A172 (cell line): Measurements from ENCODE around the gene TOP1. TPM values are rescaled to one million over a fixed set of nuclear protein-coding genes. Genes with fewer than 3 reads are reported as not detected.
"Not testable (repeated sequence)": the region's sequence is repeated elsewhere in the genome, so short reads cannot be mapped to it uniquely, and the experiment has no call there.

Experiments
- DNase-seq: peaks from one replicate; pipeline ENCODE4 v3.0.0-alpha.2; 2015; ENCODE audit warnings: low spot score
- total RNA-seq: library from RNA; depleted of rRNA; stranded (reverse); fragments of >200 nt; shearing (Covaris generic); gene quantifications from 2 replicates; pipeline ENCODE4 v1.2.3, GENCODE V29; 2014

Gene TOP1
- total RNA-seq, 1 experiment from 2014 or later, result 17.9 TPM

GRCh38 chr20:41003936-41004294, 24.7 kb upstream of the TOP1 start:
- DNase-seq, result not testable (repeated sequence)

GRCh38 chr20:41004531-41005360, 23.9 kb upstream of the TOP1 start:
- DNase-seq, result peak; percentile 26

GRCh38 chr20:41005361-41005729, 23.3 kb upstream of the TOP1 start:
- peak; percentile 96 for DNase-seq

- DNase-seq, result no peak
These were observed 22.3 kb upstream of the TOP1 start for GRCh38 chr20:41006126-41006935.

- DNase-seq, result no peak
These were observed 21.6 kb upstream of the TOP1 start for GRCh38 chr20:41006936-41007474.

GRCh38 chr20:41007481-41007880, 21.1 kb upstream of the TOP1 start:
- DNase-seq, result no peak

DNA sequence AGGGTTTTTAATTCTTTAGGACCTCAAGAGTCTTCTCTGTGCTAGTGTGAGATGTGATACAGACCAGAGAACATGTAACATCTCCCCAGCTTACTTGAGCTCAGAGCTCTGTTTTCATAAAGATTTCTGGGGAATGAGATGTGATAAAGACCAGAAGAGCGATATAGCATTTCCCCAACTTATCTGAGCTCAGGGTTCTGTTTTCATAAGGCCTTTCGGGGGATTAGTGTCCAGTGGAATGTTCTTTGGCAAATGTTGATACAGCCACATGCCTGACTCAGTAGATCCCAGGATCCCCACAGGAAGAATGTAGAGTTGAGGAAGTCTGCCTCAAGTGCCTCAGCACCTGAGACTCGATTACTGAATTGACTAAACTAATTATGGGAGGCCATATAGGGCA, 18.7 kb upstream of the TOP1 start:
- no peak for DNase-seq

DNA sequence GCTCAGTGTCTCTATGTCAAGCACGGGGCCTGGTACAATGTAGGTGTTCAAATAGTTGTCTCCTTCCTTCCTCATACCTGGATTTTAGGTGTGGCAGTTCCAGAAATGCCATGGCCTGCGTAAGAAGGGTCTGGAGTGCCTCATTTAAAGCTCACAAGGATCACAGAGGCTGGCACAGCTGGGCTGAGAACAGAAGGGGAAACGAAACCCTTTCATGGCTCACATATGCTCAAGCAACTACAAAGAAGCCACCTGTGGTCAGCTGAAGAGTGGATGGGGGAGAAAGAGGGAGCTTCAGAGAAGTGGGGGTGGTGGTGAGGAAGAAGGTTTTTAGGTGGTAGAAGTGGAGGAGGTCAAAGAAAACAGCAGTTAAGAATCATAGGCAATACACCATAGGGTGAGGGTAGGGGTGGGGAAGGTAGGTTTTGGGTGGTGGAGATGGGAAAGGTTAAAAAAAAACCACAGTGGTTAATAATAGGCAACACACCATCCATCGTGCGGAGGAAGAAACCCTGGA, 17.0 kb upstream of the TOP1 start:
- DNase-seq, result no peak

- no peak for DNase-seq
These were observed 14.0 kb upstream of the TOP1 start for GRCh38 chr20:41014561-41015088.

GRCh38 chr20:41017448-41018042, 11.1 kb upstream of the TOP1 start:
- DNase-seq, result no peak

DNA sequence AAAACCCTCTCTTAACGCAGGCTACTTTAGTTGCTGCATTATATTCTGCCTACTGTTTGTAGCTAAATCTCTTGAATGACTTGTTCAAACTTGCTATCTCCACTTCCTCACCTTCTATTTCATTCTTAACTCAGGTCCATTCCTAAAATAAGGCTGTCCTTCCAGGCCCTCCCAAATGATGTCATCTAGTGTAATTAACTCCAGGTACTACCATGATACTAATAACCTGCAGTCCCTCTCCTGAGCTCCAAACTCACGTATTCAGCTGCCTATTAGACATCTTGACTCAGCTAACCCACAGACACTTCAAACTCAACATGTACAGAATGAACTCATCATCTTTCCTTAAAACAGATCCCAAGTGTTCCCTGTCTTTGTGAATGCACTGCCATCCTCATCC, 10.5 kb upstream of the TOP1 start:
- no peak for DNase-seq

GRCh38 chr20:41023549-41023948, 5.1 kb upstream of the TOP1 start:
- no peak for DNase-seq

DNA sequence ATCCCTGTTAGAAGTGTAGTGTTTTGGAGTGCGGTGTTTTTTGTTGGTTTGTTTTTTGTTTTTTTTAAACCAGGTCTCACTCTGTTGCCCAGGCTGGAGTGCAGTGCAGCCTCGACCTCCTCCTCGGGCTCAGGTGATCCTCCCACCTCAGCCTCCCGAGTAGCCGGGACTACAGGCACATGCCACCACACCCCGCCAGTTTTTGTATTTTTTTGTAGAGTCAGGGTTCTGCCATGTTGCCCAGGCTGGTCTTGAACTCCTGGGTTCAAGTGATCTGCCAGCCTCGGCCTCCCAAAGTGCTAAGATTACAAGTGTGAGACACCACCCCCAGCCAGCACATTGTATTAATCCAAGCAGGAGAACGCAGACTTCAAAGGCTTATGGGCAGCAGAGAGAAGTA, 1.3 kb upstream of the TOP1 start:
- no peak for DNase-seq

DNA sequence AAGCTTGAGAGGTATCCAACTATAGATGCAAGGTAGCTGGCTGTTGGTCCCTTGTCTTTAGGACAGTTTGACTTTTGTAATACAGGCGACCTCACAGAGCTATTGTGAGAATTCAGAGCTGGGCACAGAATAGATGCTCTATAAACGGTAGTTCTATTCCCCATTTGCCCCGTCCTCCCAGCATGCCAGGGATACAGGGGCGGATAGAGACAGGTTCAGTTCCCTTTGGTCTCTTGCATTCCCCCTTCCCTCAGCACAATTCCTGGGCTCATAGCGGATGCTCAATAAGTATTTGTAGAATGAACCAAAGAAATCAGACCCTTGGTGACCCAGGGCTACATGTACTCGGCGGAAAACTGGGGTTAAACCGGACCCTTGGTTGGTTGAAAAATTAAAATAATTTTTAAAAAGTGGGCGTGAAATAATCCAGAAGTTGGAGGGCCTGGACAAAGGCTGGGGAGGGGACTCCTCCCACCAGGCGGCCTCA, 707 bp upstream of the TOP1 start:
- DNase-seq, result no peak

- no peak for DNase-seq
These were observed 704 bp downstream of the TOP1 start for GRCh38 chr20:41029150-41029901.

DNA sequence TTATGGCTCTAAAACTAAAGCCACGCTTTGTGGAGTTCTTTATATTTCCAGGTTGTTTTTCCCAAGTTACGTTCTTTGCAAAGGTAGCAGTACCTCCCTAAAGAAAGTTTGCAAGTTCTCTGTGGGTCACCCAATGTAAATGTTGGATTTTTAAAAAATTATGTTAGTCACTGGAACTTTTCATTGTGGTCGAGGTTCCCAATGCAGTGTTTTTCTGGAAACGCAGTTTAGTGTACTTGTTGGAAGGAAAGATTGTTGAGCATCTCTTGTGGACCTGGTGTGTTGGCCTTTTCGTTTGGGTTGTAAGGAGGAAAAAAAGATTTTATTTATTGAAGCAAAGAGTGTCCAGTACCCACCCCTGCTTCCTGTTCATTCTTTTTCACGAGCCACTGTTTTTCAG, 1.4 kb downstream of the TOP1 start:
- DNase-seq, result no peak

- no peak for DNase-seq
These were observed 2.1 kb downstream of the TOP1 start for GRCh38 chr20:41030531-41031242.

- DNase-seq, result no peak
These were observed 2.6 kb downstream of the TOP1 start for GRCh38 chr20:41031243-41031619.

GRCh38 chr20:41032271-41032670, 3.6 kb downstream of the TOP1 start:
- DNase-seq, result no peak

DNA sequence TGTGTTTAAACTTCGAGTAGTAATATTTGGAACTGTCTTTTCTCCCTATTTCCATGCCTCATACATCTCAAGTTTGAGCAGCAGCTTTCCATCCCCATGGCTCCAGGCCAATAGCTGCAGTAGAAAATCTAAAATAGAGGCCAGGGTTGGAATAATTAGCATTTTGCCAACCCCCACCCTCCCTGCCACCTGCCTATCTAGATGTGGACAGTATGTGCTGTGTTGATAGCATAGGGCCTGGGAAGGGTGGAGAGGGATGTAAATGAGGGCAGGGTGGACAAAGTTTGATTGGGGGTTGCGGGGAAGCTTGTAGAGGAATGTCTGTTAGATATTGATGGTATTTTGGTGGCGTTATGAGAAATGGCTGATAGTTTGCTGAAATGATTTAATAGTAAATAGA, 5.6 kb downstream of the TOP1 start:
- no peak for DNase-seq

- no peak for DNase-seq
These were observed 6.6 kb downstream of the TOP1 start for GRCh38 chr20:41035207-41035606.
